Measurements from ENCODE around the gene NPIPB8. TPM values are rescaled to one million over a fixed set of nuclear protein-coding genes. Genes with fewer than 3 reads are reported as not detected.
"Not testable (repeated sequence)": the region's sequence is repeated elsewhere in the genome, so short reads cannot be mapped to it uniquely, and the experiment has no call there.

NPIPB8 gene
- polyA plus RNA-seq (2013) = 0.03 and 0.12 TPM in 2 replicates

DNA sequence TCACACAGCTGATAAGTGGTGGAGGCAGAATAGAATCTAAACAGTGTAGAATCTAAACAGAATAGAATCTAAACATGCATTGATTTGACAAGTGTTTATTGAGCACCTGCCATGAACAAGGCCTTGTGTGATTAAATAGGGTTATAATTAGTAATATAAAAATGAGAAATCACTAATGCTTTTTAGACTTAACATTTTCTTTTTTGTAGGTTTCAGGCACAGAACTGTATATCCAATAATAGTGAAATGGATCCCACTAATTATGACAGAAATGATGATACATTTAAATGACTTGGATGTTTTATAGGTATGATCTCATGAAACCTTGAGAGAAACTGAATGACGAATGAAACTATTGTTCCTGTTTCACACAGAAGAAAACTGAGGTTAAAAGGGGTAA is at the start of gene NPIPB8:
TSS of gene NPIPB8 (plus strand) at position 301 of the 400 bp plus-strand sequence. CDS start 296 bp downstream, outside the sequence.
- not testable (repeated sequence) for H3K79me2 ChIP-seq (ENCODE audit: control insufficient read depth, insufficient read depth, low read length, poor library complexity); H2BK120ac ChIP-seq (ENCODE audit: insufficient read depth, low read length, poor library complexity); H3K4ac ChIP-seq (ENCODE audit: low read depth, low read length); H3K79me1 ChIP-seq (ENCODE audit: low read length); H3K36me3 ChIP-seq (ENCODE audit: control insufficient read depth in 1 of 2, insufficient read depth in 2 of 2, low read length in 2 of 2); H3K4me3 ChIP-seq (ENCODE audit: low read depth, low read length); H2AFZ ChIP-seq (ENCODE audit: insufficient read depth, low read length, poor library complexity); H2BK5ac ChIP-seq (ENCODE audit: low read depth, low read length, poor library complexity); H2AK5ac ChIP-seq (ENCODE audit: low read length); H3K4me1 ChIP-seq (ENCODE audit: control insufficient read depth in 1 of 2, insufficient read depth in 2 of 2, low read length in 2 of 2); H3K14ac ChIP-seq (ENCODE audit: low read length); H3K27ac ChIP-seq (ENCODE audit: low read depth, low read length); H3K23ac ChIP-seq (ENCODE audit: low read length); H3K9ac ChIP-seq (ENCODE audit: low read length); H3K27me3 ChIP-seq (ENCODE audit: insufficient read depth, low read length); H4K12ac ChIP-seq (ENCODE audit: low read depth, low read length); H2BK12ac ChIP-seq (ENCODE audit: low read length); H4K8ac ChIP-seq (ENCODE audit: low read depth, low read length); DNase-seq; H3K18ac ChIP-seq (ENCODE audit: low read length); H4K91ac ChIP-seq (ENCODE audit: low read depth, low read length); H3K4me2 ChIP-seq (ENCODE audit: low read length); H3K9me3 ChIP-seq (ENCODE audit: insufficient read depth, low read depth, low read length)
- WGBS (ENCODE audit: extremely low coverage, insufficient coverage, insufficient read length) = no CpG with 5 or more reads among the region's 1 CpG

GRCh38 chr16:28589069-28589468 is 48.8 kb upstream of the NPIPB8 start:
- DNase-seq = no peak
- Histone ChIP-seq H2AK5ac (ENCODE audit: low read length) (no peak overlapping the region), H3K79me2 (ENCODE audit: control insufficient read depth, insufficient read depth, low read length, poor library complexity) (no peaks in the 10 kb centered on the region)

DNA sequence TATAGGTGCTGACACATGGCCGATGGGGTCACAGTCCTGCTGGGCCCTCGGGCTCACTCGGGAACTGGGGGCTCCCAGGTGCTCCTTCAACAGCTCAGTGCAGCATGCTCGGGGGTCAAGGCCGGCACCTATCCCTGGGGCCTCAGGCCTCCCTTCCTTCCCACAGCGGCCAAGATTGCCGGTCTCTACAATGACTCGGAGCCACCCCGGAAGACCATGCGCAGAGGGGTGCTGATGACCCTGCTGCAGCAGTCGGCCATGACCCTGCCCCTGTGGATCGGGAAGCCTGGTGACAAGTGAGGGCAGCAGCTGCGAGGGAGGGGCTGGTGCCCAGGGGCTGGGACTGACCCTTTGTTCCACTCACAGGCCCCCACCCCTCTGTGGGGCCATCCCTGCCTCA is 47.9 kb upstream of the NPIPB8 start:
- no CpG with 5 or more reads among the region's 13 CpGs for WGBS (ENCODE audit: extremely low coverage, insufficient coverage, insufficient read length)
- DNase-seq = no peak
- Histone ChIP-seq H2BK120ac (ENCODE audit: insufficient read depth, low read length, poor library complexity) (no peak overlapping the region), H2BK5ac (ENCODE audit: low read depth, low read length, poor library complexity) (no peak overlapping the region), H3K4me3 (ENCODE audit: low read depth, low read length) (no peak overlapping the region), H3K18ac (ENCODE audit: low read length) (no peak overlapping the region), H3K27me3 (ENCODE audit: insufficient read depth, low read length) (no peaks in the 10 kb centered on the region), H3K4ac (ENCODE audit: low read depth, low read length) (no peak overlapping the region), H2AFZ (ENCODE audit: insufficient read depth, low read length, poor library complexity) (no peak overlapping the region), H3K27ac (ENCODE audit: low read depth, low read length) (no peak overlapping the region), H3K36me3 (ENCODE audit: control insufficient read depth in 1 of 2, insufficient read depth in 2 of 2, low read length in 2 of 2) (peaks cover 31 to 40% of the 10 kb centered on the region in 2 experiments), H4K91ac (ENCODE audit: low read depth, low read length) (no peak overlapping the region), H3K14ac (ENCODE audit: low read length) (no peak overlapping the region), H3K4me1 (ENCODE audit: control insufficient read depth in 1 of 2, insufficient read depth in 2 of 2, low read length in 2 of 2) (peaks cover 0 to 2% of the 10 kb centered on the region in 2 experiments), H3K23ac (ENCODE audit: low read length) (no peak overlapping the region), H2AK5ac (ENCODE audit: low read length) (no peak overlapping the region), H4K8ac (ENCODE audit: low read depth, low read length) (no peak overlapping the region), H3K9me3 (ENCODE audit: insufficient read depth, low read depth, low read length) (no peaks in the 10 kb centered on the region), H2BK12ac (ENCODE audit: low read length) (no peak overlapping the region), H3K79me2 (ENCODE audit: control insufficient read depth, insufficient read depth, low read length, poor library complexity) (no peaks in the 10 kb centered on the region), H4K12ac (ENCODE audit: low read depth, low read length) (no peak overlapping the region), H3K79me1 (ENCODE audit: low read length) (no peaks in the 10 kb centered on the region), H3K9ac (ENCODE audit: low read length) (no peak overlapping the region), H3K4me2 (ENCODE audit: low read length) (no peak overlapping the region)

More at GRCh38 chr16:28589069-28589468, 48.8 kb upstream of the NPIPB8 start:
- no peak overlapping the region for H3K4ac ChIP-seq (ENCODE audit: low read depth, low read length)
- H2BK5ac ChIP-seq (ENCODE audit: low read depth, low read length, poor library complexity) = no peak overlapping the region
- no peak overlapping the region for H2BK120ac ChIP-seq (ENCODE audit: insufficient read depth, low read length, poor library complexity)
- H3K18ac ChIP-seq (ENCODE audit: low read length) = no peak overlapping the region
- no peak overlapping the region for H3K4me3 ChIP-seq (ENCODE audit: low read depth, low read length)
- H3K23ac ChIP-seq (ENCODE audit: low read length) = no peak overlapping the region
- H2AFZ ChIP-seq (ENCODE audit: insufficient read depth, low read length, poor library complexity) = no peak overlapping the region
- H3K14ac ChIP-seq (ENCODE audit: low read length) = no peak overlapping the region
- H3K27ac ChIP-seq (ENCODE audit: low read depth, low read length) = no peak overlapping the region
- no peaks in the 10 kb centered on the region for H3K79me1 ChIP-seq (ENCODE audit: low read length)
- WGBS (ENCODE audit: extremely low coverage, insufficient coverage, insufficient read length) = no CpG with 5 or more reads among the region's 8 CpGs
- H4K91ac ChIP-seq (ENCODE audit: low read depth, low read length) = no peak overlapping the region
- H3K9ac ChIP-seq (ENCODE audit: low read length) = no peak overlapping the region
- no peak overlapping the region for H2BK12ac ChIP-seq (ENCODE audit: low read length)
- H4K8ac ChIP-seq (ENCODE audit: low read depth, low read length) = no peak overlapping the region
- H3K9me3 ChIP-seq (ENCODE audit: insufficient read depth, low read depth, low read length) = no peaks in the 10 kb centered on the region
- H3K36me3 ChIP-seq (ENCODE audit: control insufficient read depth in 1 of 2, insufficient read depth in 2 of 2, low read length in 2 of 2) = peaks cover 31 to 40% of the 10 kb centered on the region in 2 experiments
- H3K4me1 ChIP-seq (ENCODE audit: control insufficient read depth in 1 of 2, insufficient read depth in 2 of 2, low read length in 2 of 2) = peaks cover 0 to 2% of the 10 kb centered on the region in 2 experiments
- H3K27me3 ChIP-seq (ENCODE audit: insufficient read depth, low read length) = no peaks in the 10 kb centered on the region
- no peak overlapping the region for H4K12ac ChIP-seq (ENCODE audit: low read depth, low read length)
- H3K4me2 ChIP-seq (ENCODE audit: low read length) = no peak overlapping the region

DNA sequence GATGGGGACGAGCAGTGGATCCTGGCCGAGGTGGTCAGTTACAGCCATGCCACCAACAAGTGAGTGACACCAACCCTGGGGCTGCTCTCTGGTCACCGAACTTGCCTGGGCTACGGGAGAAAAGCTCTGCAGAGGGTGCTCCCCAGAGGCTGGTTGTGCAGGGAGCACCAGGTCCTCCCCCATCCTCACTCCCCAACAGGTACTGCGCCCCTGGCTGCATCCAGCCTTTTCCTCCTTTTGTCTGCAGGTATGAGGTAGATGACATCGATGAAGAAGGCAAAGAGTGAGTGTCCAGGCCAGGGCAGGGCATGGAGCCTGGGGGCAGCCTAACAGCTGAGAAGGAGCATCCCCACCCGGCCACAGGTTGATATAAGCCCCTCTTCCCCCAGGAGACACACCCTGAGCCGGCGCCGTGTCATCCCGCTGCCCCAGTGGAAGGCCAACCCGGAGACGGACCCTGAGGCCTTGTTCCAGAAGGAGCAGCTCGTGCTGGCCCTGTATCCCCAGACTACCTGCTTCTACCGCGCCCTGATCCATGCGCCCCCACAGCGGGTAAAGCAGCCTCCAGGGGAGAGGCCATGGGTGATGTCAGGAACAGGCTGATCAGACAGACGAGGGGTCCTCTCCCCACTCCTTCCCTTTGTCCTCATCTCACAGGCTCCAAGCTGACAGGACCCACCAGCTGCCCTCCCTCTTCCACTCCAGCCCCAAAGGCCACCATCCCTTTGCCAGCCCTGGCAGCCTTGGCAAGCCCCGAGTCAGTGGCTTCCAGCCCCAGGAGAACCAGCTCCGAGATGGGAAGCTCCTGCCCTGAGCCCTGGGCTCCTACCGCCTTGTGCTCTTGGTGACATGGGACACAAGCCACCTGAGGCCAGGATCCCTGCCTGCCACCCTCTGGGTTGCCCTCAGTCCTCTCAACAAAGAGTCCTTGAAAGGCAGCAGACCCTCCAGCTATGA is 47.2 kb upstream of the NPIPB8 start:
- H3K4me1 ChIP-seq (ENCODE audit: control insufficient read depth in 1 of 2, insufficient read depth in 2 of 2, low read length in 2 of 2) = peaks cover 0 to 2% of the 10 kb centered on the region in 2 experiments
- H3K23ac ChIP-seq (ENCODE audit: low read length) = no peak overlapping the region
- H3K18ac ChIP-seq (ENCODE audit: low read length) = no peak overlapping the region
- no peak overlapping the region for H4K12ac ChIP-seq (ENCODE audit: low read depth, low read length)
- WGBS (ENCODE audit: extremely low coverage, insufficient coverage, insufficient read length) = no CpG with 5 or more reads among the region's 22 CpGs
- no peak overlapping the region for H3K4ac ChIP-seq (ENCODE audit: low read depth, low read length)
- no peak overlapping the region for H2AK5ac ChIP-seq (ENCODE audit: low read length)
- no peak overlapping the region for H4K91ac ChIP-seq (ENCODE audit: low read depth, low read length)
- H3K14ac ChIP-seq (ENCODE audit: low read length) = no peak overlapping the region
- no peak overlapping the region for H2BK120ac ChIP-seq (ENCODE audit: insufficient read depth, low read length, poor library complexity)
- no peaks in the 10 kb centered on the region for H3K79me1 ChIP-seq (ENCODE audit: low read length)
- peaks cover 27 to 35% of the 10 kb centered on the region in 2 experiments for H3K36me3 ChIP-seq (ENCODE audit: control insufficient read depth in 1 of 2, insufficient read depth in 2 of 2, low read length in 2 of 2)
- H3K27ac ChIP-seq (ENCODE audit: low read depth, low read length) = no peak overlapping the region
- H3K4me3 ChIP-seq (ENCODE audit: low read depth, low read length) = no peak overlapping the region
- H3K4me2 ChIP-seq (ENCODE audit: low read length) = no peak overlapping the region
- no peak for DNase-seq
- H3K27me3 ChIP-seq (ENCODE audit: insufficient read depth, low read length) = no peaks in the 10 kb centered on the region
- H3K9ac ChIP-seq (ENCODE audit: low read length) = no peak overlapping the region
- H2AFZ ChIP-seq (ENCODE audit: insufficient read depth, low read length, poor library complexity) = no peak overlapping the region
- no peaks in the 10 kb centered on the region for H3K9me3 ChIP-seq (ENCODE audit: insufficient read depth, low read depth, low read length)
- H4K8ac ChIP-seq (ENCODE audit: low read depth, low read length) = no peak overlapping the region
- H2BK12ac ChIP-seq (ENCODE audit: low read length) = no peak overlapping the region
- H3K79me2 ChIP-seq (ENCODE audit: control insufficient read depth, insufficient read depth, low read length, poor library complexity) = no peaks in the 10 kb centered on the region
- no peak overlapping the region for H2BK5ac ChIP-seq (ENCODE audit: low read depth, low read length, poor library complexity)

Data from trophoblast cell (in vitro differentiated cells and primary cell).